Measurements from ENCODE around the gene HAND1.

HAND1 gene

DNA sequence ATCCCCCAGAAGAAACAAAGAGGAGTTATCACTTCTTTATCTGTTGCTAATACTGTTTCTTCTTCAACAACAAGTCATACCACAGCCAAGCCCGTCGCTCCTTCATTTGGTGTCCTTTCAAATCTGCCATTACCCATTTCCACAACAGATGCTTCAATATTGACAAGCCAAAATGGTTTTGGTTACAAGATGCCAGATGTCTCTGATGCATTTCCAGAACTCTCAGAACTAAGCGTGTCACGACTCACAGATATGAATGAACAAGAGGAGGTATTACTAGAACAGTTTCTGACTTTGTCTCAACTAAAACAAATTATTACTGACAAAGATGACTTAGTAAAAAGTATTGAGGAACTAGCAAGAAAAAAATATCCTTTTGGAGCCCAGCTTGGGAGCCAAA is 16.0 kb upstream of the HAND1 start:
- no peak for DNase-seq (ENCODE audit: low read depth)
- no peak for TF ChIP-seq CTCF (IDR thresholded peaks at IDR 0.05; ENCODE audit: low read length, missing control alignments)
- no peak overlapping the region for H3K4me3 ChIP-seq (replicated peaks; ENCODE audit: low read depth, low read length)

DNA sequence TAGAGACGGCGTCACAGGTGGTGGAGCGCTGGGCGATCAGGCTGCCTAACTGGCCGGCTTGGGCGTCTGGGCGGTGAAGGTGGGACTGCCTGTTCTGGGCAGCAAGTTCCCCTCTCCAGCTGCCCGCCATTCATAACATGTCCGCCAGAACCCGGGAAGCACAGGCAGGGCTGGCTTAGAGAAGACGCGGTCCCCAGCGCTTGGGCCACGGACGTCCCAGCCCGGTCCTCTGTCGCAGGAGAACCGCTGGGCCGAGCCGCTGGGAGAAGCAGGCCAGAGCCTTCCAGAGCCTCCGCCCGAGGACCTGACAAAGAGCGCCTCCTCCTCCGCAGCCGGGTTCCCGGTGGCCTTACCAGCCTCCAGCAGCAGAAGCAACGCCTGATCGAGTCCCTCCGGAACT is 15.2 kb upstream of the HAND1 start:
- DNase-seq (ENCODE audit: low read depth): no peak
- TF ChIP-seq CTCF (IDR thresholded peaks at IDR 0.05; ENCODE audit: low read length, missing control alignments): no peak
- H3K4me3 ChIP-seq (replicated peaks; ENCODE audit: low read depth, low read length): no peak overlapping the region

DNA sequence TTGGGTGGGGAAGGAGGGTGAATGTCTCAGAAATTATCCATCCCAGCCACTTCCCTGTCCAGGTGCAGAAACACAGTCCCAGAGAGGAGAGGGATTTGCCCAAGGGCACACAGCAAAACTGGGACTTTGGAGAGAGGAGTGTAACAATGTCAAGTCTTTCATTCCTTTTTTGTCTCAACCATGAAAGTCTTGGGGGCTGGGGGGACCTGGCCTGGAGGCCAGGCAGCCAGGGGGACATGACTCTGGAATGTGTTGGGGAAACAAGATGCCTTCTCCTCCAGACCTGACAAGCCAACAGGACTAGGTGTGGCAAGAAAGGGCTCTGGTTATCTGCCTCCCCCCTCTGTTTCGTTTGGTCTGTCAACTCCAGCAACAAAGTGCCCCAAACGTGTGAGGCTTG is 13.9 kb upstream of the HAND1 start:
- no peak for DNase-seq (ENCODE audit: low read depth)
- no peak overlapping the region for H3K4me3 ChIP-seq (replicated peaks; ENCODE audit: low read depth, low read length)
- no peak for TF ChIP-seq CTCF (IDR thresholded peaks at IDR 0.05; ENCODE audit: low read length, missing control alignments)

GRCh38 chr5:154487541-154487940 is 9.5 kb upstream of the HAND1 start:
- no peak for TF ChIP-seq CTCF (IDR thresholded peaks at IDR 0.05; ENCODE audit: low read length, missing control alignments)
- H3K4me3 ChIP-seq (replicated peaks; ENCODE audit: low read depth, low read length): no peak overlapping the region
- DNase-seq (ENCODE audit: low read depth): no peak

- no peak overlapping the region for H3K4me3 ChIP-seq (replicated peaks; ENCODE audit: low read depth, low read length)
- TF ChIP-seq CTCF (IDR thresholded peaks at IDR 0.05; ENCODE audit: low read length, missing control alignments): no peak
- DNase-seq (ENCODE audit: low read depth): no peak
Observed at GRCh38 chr5:154486427-154486866, 8.4 kb upstream of the HAND1 start.

DNA sequence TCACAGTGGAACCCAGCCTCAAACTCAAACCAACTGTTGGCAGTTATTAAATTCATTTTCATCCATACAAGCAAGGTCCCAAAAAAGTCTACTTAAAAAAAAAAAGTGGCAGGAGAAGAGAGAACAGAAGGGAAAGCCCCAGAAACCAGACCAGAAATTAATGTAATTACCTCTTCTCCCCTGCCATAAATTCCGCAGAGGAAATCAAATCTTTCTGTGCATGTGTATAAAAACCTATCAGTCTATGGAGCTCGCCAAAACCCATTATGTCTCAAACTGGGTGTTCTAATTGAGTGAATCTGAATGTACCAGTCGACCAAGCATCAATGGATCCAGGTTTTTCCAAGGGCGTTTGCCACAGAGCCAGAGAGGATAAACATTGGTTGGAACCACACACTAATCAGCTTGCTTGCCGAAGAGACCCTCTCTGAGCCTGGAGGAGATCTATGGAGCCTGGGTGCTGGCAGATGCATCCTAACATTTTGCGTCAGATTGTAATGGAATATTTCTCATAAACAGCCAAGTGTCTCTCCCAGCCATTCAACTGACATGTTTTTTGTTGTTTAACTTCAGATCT is 7.9 kb upstream of the HAND1 start:
- H3K4me3 ChIP-seq (replicated peaks; ENCODE audit: low read depth, low read length): no peak overlapping the region
- DNase-seq (ENCODE audit: low read depth): no peak
- TF ChIP-seq CTCF (IDR thresholded peaks at IDR 0.05; ENCODE audit: low read length, missing control alignments): no peak

GRCh38 chr5:154485096-154485491 is 7.1 kb upstream of the HAND1 start:
- no peak overlapping the region for H3K4me3 ChIP-seq (replicated peaks; ENCODE audit: low read depth, low read length)
- TF ChIP-seq CTCF (IDR thresholded peaks at IDR 0.05; ENCODE audit: low read length, missing control alignments): no peak
- no peak for DNase-seq (ENCODE audit: low read depth)
